H1 (cell line): Measurements from ENCODE around the gene TP73. TPM values are rescaled to one million over a fixed set of nuclear protein-coding genes. Genes with fewer than 3 reads are reported as not detected.
A peak's percentile ranks its signal among the peaks of the same experiment; 100 is the strongest.

Experiments
- CTCF ChIA-PET: fragments of 300-600 bp; sonication (Branson Sonifier 250); formaldehyde crosslinking; loops from one replicate; lab custom pipeline; 2021; ENCODE audit not compliant: partially characterized antibody; lab: Charles Lee
- POLR2A ChIA-PET: fragments of 300-600 bp; sonication (Branson Sonifier 250); formaldehyde crosslinking; loops from one replicate; lab custom pipeline; 2021; ENCODE audit warnings: inconsistent platforms; ENCODE audit not compliant: partially characterized antibody; lab: Charles Lee
- DNase-seq, 2 experiments: peaks; one replicate each; pipeline versions ENCODE4 v3.0.0 to v3.0.0-alpha.2; 2010 to 2022; ENCODE audit warnings: low spot score in 2 of 2, low read depth in 1 of 2, mixed read lengths in 1 of 2
- FAIRE-seq: peaks from 2 replicates; lab custom pipeline; 2011; peaks lifted over from hg19 to GRCh38; lab: Jason Lieb, UNC
- H2AFZ ChIP-seq: 2 replicates; pipeline ENCODE4 v1.8.1; 2012; ENCODE audit warnings: low read length, inconsistent platforms
- H2AK5ac ChIP-seq: 2 replicates; pipeline ENCODE4 v1.6.1; 2013; ENCODE audit warnings: low read depth, low read length
- H2BK120ac ChIP-seq: replicated peaks from 2 replicates; pipeline ENCODE3; 2013; ENCODE audit warnings: low read depth, low read length, inconsistent platforms
- H2BK12ac ChIP-seq: 2 replicates; pipeline ENCODE4 v1.6.1; 2013; ENCODE audit warnings: low read depth, low read length
- H2BK15ac ChIP-seq: 2 replicates; pipeline ENCODE4 v1.6.1; 2013; ENCODE audit warnings: low read length
- H2BK20ac ChIP-seq: 2 replicates; pipeline ENCODE4 v1.6.1; 2013; ENCODE audit warnings: low read length
- H2BK5ac ChIP-seq: 2 replicates; pipeline ENCODE4 v1.6.1; 2013; ENCODE audit warnings: low read depth, low read length
- H3K14ac ChIP-seq: 2 replicates; pipeline ENCODE4 v1.6.1; 2013; ENCODE audit warnings: inconsistent platforms; ENCODE audit not compliant: insufficient read length
- H3K18ac ChIP-seq: 2 replicates; pipeline ENCODE4 v1.6.1; 2013; ENCODE audit warnings: low read length; ENCODE audit errors: extremely low read depth
- H3K23ac ChIP-seq: 2 replicates; pipeline ENCODE4 v1.6.1; 2013; ENCODE audit warnings: inconsistent platforms; ENCODE audit not compliant: insufficient read length
- H3K23me2 ChIP-seq: 2 replicates; pipeline ENCODE4 v1.6.1; 2013; ENCODE audit warnings: low read depth, low read length
- H3K27ac ChIP-seq: 2 replicates; pipeline ENCODE4 v1.6.1; 2011; ENCODE audit warnings: low read depth, low read length, inconsistent platforms
- H3K27me3 ChIP-seq, 4 experiments: replicated peaks in 1 of 4; 1 replicate in 1 of 4; 2 replicates in 3 of 4; pipeline versions ENCODE4 v1.6.1 to v1.8.1; 2011 to 2013; ENCODE audit warnings: low read length in 3 of 4, mild to moderate bottlenecking in 3 of 4, inconsistent platforms in 2 of 4, mixed read lengths in 2 of 4, moderate library complexity in 1 of 4; ENCODE audit not compliant: control insufficient read depth in 3 of 4, insufficient read depth in 3 of 4; ENCODE audit errors: extremely low read depth in 1 of 4
- H3K36me3 ChIP-seq, 4 experiments: 2 replicates each; pipeline versions ENCODE4 v1.6.1 to v1.8.1; 2011 to 2013; ENCODE audit warnings: mild to moderate bottlenecking in 4 of 4, low read length in 3 of 4, moderate library complexity in 2 of 4, control low read depth in 1 of 4, inconsistent platforms in 1 of 4; ENCODE audit not compliant: insufficient read depth in 4 of 4, control insufficient read depth in 2 of 4
- H3K4ac ChIP-seq: replicated peaks from 2 replicates; pipeline ENCODE3; 2013; ENCODE audit warnings: low read length, low read depth, mixed read lengths, inconsistent platforms; ENCODE audit not compliant: insufficient read length
- H3K4me1 ChIP-seq, 4 experiments: replicated peaks in 1 of 4; 1 replicate in 1 of 4; 2 replicates in 3 of 4; pipeline versions ENCODE4 v1.6.1 to v1.8.1; 2011 to 2013; ENCODE audit warnings: low read length in 3 of 4, inconsistent platforms in 2 of 4, mixed read lengths in 1 of 4; ENCODE audit not compliant: insufficient read depth in 4 of 4, control insufficient read depth in 3 of 4
- H3K4me2 ChIP-seq, 2 experiments: 2 replicates each; pipeline versions ENCODE4 v1.6.1 to v1.8.1; 2011 to 2013; ENCODE audit warnings: low read depth in 2 of 2, low read length in 2 of 2, control low read depth in 1 of 2, inconsistent platforms in 1 of 2, mild to moderate bottlenecking in 1 of 2; ENCODE audit not compliant: insufficient read depth in 1 of 2
- H3K4me3 ChIP-seq, 4 experiments: fragments of 200-600, 300-600 bp in 1 of 4; sonication (generic), shearing (Covaris generic), sonication (Bioruptor Twin) in 1 of 4; 2 replicates each; pipeline versions ENCODE4 v1.5.1 to v1.8.1; 2011 to 2016; ENCODE audit warnings: low read length in 4 of 4, low read depth in 3 of 4, control low read depth in 2 of 4, inconsistent platforms in 2 of 4, mild to moderate bottlenecking in 2 of 4, mixed read lengths in 1 of 4, moderate library complexity in 1 of 4; ENCODE audit not compliant: insufficient read depth in 2 of 4; ENCODE audit errors: extremely low read depth in 1 of 4
- H3K56ac ChIP-seq: replicated peaks from 2 replicates; pipeline ENCODE3; 2013; ENCODE audit warnings: low read depth, mild to moderate bottlenecking, mixed read lengths, low read length, inconsistent platforms; ENCODE audit not compliant: insufficient read length
- H3K79me1 ChIP-seq: 2 replicates; pipeline ENCODE4 v1.6.1; 2013; ENCODE audit warnings: low read depth, low read length, control low read depth
- H3K79me2 ChIP-seq, 2 experiments: 2 replicates each; pipeline versions ENCODE4 v1.6.1 to v1.8.1; 2012 to 2013; ENCODE audit warnings: low read length in 2 of 2, mild to moderate bottlenecking in 2 of 2, inconsistent platforms in 1 of 2; ENCODE audit not compliant: insufficient read depth in 2 of 2, control insufficient read depth in 1 of 2
- H3K9ac ChIP-seq, 4 experiments: replicated peaks in 1 of 4; 1 replicate in 1 of 4; 2 replicates in 3 of 4; pipeline versions ENCODE4 v1.6.1 to v1.8.1; 2011 to 2013; ENCODE audit warnings: low read depth in 3 of 4, low read length in 3 of 4, control low read depth in 2 of 4, mild to moderate bottlenecking in 2 of 4, moderate library complexity in 2 of 4, inconsistent platforms in 1 of 4; ENCODE audit errors: extremely low read depth in 1 of 4
- H3K9me3 ChIP-seq, 2 experiments: 2 replicates each; pipeline versions ENCODE4 v1.6.1 to v1.8.1; 2012 to 2013; ENCODE audit warnings: mild to moderate bottlenecking in 2 of 2, moderate library complexity in 2 of 2, control low read depth in 1 of 2, inconsistent platforms in 1 of 2, low read depth in 1 of 2, low read length in 1 of 2, mixed read lengths in 1 of 2; ENCODE audit not compliant: insufficient read depth in 2 of 2
- H4K20me1 ChIP-seq, 2 experiments: replicated peaks in 1 of 2; 2 replicates each; pipeline versions ENCODE3 to v1.8.1; 2011 to 2013; ENCODE audit warnings: inconsistent platforms in 2 of 2, low read length in 2 of 2, mild to moderate bottlenecking in 1 of 2; ENCODE audit not compliant: insufficient read depth in 2 of 2, control insufficient read depth in 1 of 2
- H4K5ac ChIP-seq: 2 replicates; pipeline ENCODE4 v1.6.1; 2013; ENCODE audit warnings: low read length, low read depth, mixed read lengths, inconsistent platforms; ENCODE audit not compliant: insufficient read length
- H4K8ac ChIP-seq: 2 replicates; pipeline ENCODE4 v1.8.0; 2013; ENCODE audit warnings: mild to moderate bottlenecking, moderate library complexity, low read length, inconsistent platforms; ENCODE audit not compliant: insufficient read depth; ENCODE audit errors: extremely low read depth
- H4K91ac ChIP-seq: replicated peaks from 2 replicates; pipeline ENCODE3; 2013; ENCODE audit warnings: low read length, mixed read lengths, inconsistent platforms; ENCODE audit not compliant: insufficient read length
- BCL11A ChIP-seq, 2 experiments: IDR thresholded peaks; one replicate each; pipeline ENCODE4 v1.6.1; 2011; ENCODE audit warnings: low read depth in 2 of 2, low read length in 2 of 2, mild to moderate bottlenecking in 2 of 2
- CBX8 ChIP-seq: fragments of 300-800, 300-1000 bp; sonication (generic); IDR thresholded peaks from 2 replicates; pipeline ENCODE4 v1.7.1; 2016; ENCODE audit warnings: low read depth, low read length, borderline replicate concordance
- EGR1 ChIP-seq: IDR thresholded peaks from 2 replicates; pipeline ENCODE4 v1.6.1; 2011; ENCODE audit warnings: low read depth, low read length, borderline replicate concordance
- EP300 ChIP-seq, 2 experiments: IDR thresholded peaks; 1 replicate in 1 of 2; 2 replicates in 1 of 2; pipeline ENCODE4 v1.6.1; 2011 to 2012; ENCODE audit warnings: low read depth in 2 of 2, low read length in 2 of 2, mild to moderate bottlenecking in 2 of 2, borderline replicate concordance in 1 of 2, inconsistent platforms in 1 of 2, moderate library complexity in 1 of 2
- KDM5A ChIP-seq: fragments of 200-600 bp; IDR thresholded peaks from 2 replicates; pipeline ENCODE4 v1.7.1; 2012; ENCODE audit warnings: mild to moderate bottlenecking, low read length, inconsistent platforms, mixed read lengths
- NANOG ChIP-seq: IDR thresholded peaks from 2 replicates; pipeline ENCODE4 v1.6.1; 2011; ENCODE audit warnings: low read length, low read depth, mild to moderate bottlenecking, inconsistent platforms; ENCODE audit not compliant: insufficient read depth, poor library complexity, severe bottlenecking
- NRF1 ChIP-seq: IDR thresholded peaks from 2 replicates; pipeline ENCODE4 v1.6.1; 2011; ENCODE audit warnings: mild to moderate bottlenecking, low read depth, low read length, improper control_type of control experiment
- RBBP5 ChIP-seq: IDR thresholded peaks from 2 replicates; pipeline ENCODE4 v1.7.1; 2012; ENCODE audit warnings: low read depth, mild to moderate bottlenecking, inconsistent platforms, low read length, moderate library complexity, borderline replicate concordance
- WGBS, 2 experiments: shearing (Covaris generic) in 1 of 2; methylation state at CpG; one replicate each; pipeline versions ENCODE4 v1.1.6 to v1.1.7; 2013 to 2015; ENCODE audit warnings: low lambda C conversion rate in 2 of 2, mixed read lengths in 2 of 2, inconsistent platforms in 1 of 2, low coverage in 1 of 2, missing lambda C conversion rate in 1 of 2; ENCODE audit not compliant: insufficient replicate concordance in 2 of 2, insufficient coverage in 1 of 2, insufficient read length in 1 of 2; ENCODE audit errors: extremely low coverage in 1 of 2, missing lambda C conversion rate in 1 of 2; 5-methylcytosine and 5-hydroxymethylcytosine counted together
- polyA plus RNA-seq, 7 experiments: library from polyadenylated mRNA; depleted of rRNA in 3 of 7; stranded (reverse) in 5 of 7; unstranded in 2 of 7; fragments of >200 nt in 5 of 7; fragments of 200-250 nt in 2 of 7; gene quantifications; 1 replicate in 5 of 7; 2 replicates in 1 of 7; 4 replicates in 1 of 7; pipeline versions ENCODE4 v1.2.1 to v1.2.3, GENCODE V29; 2011 to 2013; ENCODE audit warnings: missing spikeins in 2 of 7, mixed read lengths in 2 of 7
- total RNA-seq: library from RNA; stranded (reverse); fragmentation: NEBNext Ultra II Directional; extraction: Animal tissue kit (Norgen Biotek cat#: 25700); gene quantifications from 2 replicates; pipeline ENCODE4 v1.2.1, GENCODE V29; 2021
- TF ChIP-seq, protein P1 (sequence below): IDR thresholded peaks from 2 replicates; pipeline ENCODE4 v1.6.1; 2012; ENCODE audit warnings: inconsistent platforms

TP73 gene
- total and polyA plus RNA-seq, 2 of the 8 experiments (the other 6 are each of a cell fraction or from before 2014, with no cell fraction given) = 2.6 to 3.1 TPM

DNA sequence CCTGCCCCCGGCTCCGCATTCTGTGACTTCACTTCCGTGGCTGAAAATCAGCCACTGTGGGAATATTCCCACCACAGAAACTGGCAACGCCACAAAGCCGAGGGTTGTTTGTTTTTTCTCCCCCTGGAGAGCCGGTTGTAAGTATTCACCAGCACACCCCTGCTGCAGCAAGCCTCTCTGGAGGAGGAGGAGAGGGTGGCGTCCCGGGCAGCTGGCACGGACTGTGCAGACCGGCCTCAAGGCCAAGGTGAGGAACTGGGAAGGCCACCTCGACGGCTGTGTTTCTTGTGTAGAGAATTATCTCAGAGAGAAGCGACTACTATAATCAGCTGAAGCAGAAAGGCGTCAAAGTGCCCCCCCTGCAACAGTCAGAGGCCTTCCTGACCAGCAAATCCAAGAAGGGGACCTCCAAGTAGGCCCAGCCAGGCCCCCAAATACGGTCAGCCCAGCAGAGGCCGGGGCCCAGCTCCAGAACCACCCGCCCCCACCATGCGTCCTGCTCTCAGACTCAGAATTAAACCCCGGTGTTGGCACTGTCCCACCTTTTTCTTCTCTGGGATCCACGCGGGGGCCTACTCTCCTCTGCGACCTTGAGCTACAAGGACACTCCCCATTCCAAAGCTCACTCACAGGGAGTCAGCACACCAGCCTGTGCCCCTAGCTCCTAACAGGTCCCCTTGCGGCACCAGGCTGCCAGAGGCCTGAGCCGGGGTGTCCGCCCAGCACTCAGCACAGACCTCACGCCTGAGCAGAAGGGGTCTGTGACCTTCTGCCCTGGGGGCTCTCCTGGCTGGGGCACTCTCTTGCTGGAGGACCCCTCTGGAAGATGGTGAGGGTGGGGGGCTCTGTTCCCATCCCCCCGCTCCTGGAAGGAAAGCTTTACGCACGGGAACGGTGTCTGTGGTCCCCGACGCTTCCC is 119.1 kb downstream of the TP73 start:
- Histone ChIP-seq H3K9me3 (peaks cover 0 to 7% of the 10 kb centered on the region in 2 experiments; a peak in 1 of 4 replicates), H2AFZ (peak overlapping the region; percentile 66; the same call in 1 of the 2 replicates), H3K36me3 (no peaks in the 10 kb centered on the region), H4K8ac (peak overlapping the region; percentile 45; the same call in 1 of the 2 replicates), H3K9ac (peak overlapping the region in 2 of 4 experiments; percentile 23 to 29; a peak in 2 of 7 replicates), H3K4me1 (peaks cover 0 to 34% (median 13%) of the 10 kb centered on the region in 4 experiments; a peak in 6 of 7 replicates), H3K27me3 (no peaks in the 10 kb centered on the region; a peak in 1 of 7 replicates), H3K18ac (no peak overlapping the region; the same call in 1 of the 2 replicates), H2BK5ac (no peak overlapping the region), H3K56ac (no peak overlapping the region), H3K79me2 (no peaks in the 10 kb centered on the region), H4K5ac (no peak overlapping the region), H2AK5ac (no peak overlapping the region), H3K79me1 (no peaks in the 10 kb centered on the region), H3K23ac (no peak overlapping the region), H4K20me1 (peaks cover 0 to 6% of the 10 kb centered on the region in 2 experiments), H3K14ac (no peak overlapping the region), H4K91ac (no peak overlapping the region), H2BK20ac (no peak overlapping the region), H3K4me2 (peak overlapping the region; percentile 76 to 95), H3K4ac (no peak overlapping the region), H3K23me2 (peaks cover 11% of the 10 kb centered on the region; the same call in 1 of the 2 replicates), H2BK120ac (no peak overlapping the region), H2BK15ac (no peak overlapping the region), H3K27ac (no peak overlapping the region), H3K4me3 (peak overlapping the region; percentile 52 to 81 (median 54))
- DNase-seq (no peak), FAIRE-seq (no peak)
- POLR2A ChIA-PET = interaction anchor here (1.0 to 2.5 kb wide), 3 partner anchors 11 to 22 kb away, joined by 4 to 10 read pairs (median 7); partner anchors contain the start of gene CCDC27
- WGBS, 2 experiments = 68% methylated on average over 32 of the region's 32 CpGs; no CpG with 5 or more reads in 1 of the 2 experiments
- TF ChIP-seq BCL11A (IDR thresholded peaks at IDR 0.05; ENCODE audit: low read depth in 2 of 2, low read length in 2 of 2) = no peak
- TF ChIP-seq KDM5A = no peak
- TF ChIP-seq EP300 (IDR thresholded peaks at IDR 0.05; ENCODE audit: borderline replicate concordance in 1 of 2, low read depth in 2 of 2, low read length in 2 of 2) = no peak
- TF ChIP-seq, protein P1, sequence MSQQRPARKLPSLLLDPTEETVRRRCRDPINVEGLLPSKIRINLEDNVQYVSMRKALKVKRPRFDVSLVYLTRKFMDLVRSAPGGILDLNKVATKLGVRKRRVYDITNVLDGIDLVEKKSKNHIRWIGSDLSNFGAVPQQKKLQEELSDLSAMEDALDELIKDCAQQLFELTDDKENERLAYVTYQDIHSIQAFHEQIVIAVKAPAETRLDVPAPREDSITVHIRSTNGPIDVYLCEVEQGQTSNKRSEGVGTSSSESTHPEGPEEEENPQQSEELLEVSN = no peak
- TF ChIP-seq NANOG = no peak
- TF ChIP-seq RBBP5 = no peak
- no peak for TF ChIP-seq NRF1
- no peak for TF ChIP-seq CBX8
- no peak for TF ChIP-seq EGR1
- TF ChIP-seq, all 59 proteins: peak for 0
- H2BK12ac ChIP-seq = no peak overlapping the region
- CTCF ChIA-PET = interaction anchor here (0.9 to 1.1 kb wide), 4 partner anchors 14 to 23 kb away, joined by 3 to 5 read pairs (median 4); partner anchors contain the start of gene CCDC27
